HepG2 (cell line): ENCODE measurements around the gene OPALIN. TPM values are rescaled to one million over a fixed set of nuclear protein-coding genes. Genes with fewer than 3 reads are reported as not detected.

Experiments
- ATAC-seq: fragments of 200-7000 bp; cut with Tn5 transposase; 3 replicates; pipeline ENCODE4 v1.9.1; 2020; ENCODE audit warnings: mild to moderate bottlenecking, moderate library complexity
- BruUV-seq: library from RNA; stranded (reverse); fragments of 400-500 nt; replicated peaks from 2 replicates; lab custom pipeline; 2021; lab: Mats Ljungman, UMichigan
- CTCF ChIA-PET: fragments of 300-600 bp; formaldehyde crosslinking; extraction: SDS; loops from one replicate; lab custom pipeline; 2021; ENCODE audit warnings: low total read pairs, inconsistent platforms, low intra/inter-chr PET ratio; lab: Yijun Ruan, JAX
- POLR2A ChIA-PET: fragments of 350-600 bp; sonication (Branson Sonifier 250); formaldehyde crosslinking; loops from one replicate; lab custom pipeline; 2020; ENCODE audit warnings: antibody characterized with exemption, inconsistent platforms; lab: Yijun Ruan, JAX
- DNase-seq: peaks from one replicate; pipeline ENCODE4 v3.0.0-alpha.2; 2015; ENCODE audit warnings: low spot score
- FAIRE-seq: peaks from 3 replicates; lab custom pipeline; 2011; peaks lifted over from hg19 to GRCh38; lab: Jason Lieb, UNC
- H2AFZ ChIP-seq: one replicate; pipeline ENCODE4 v1.6.1; 2011; ENCODE audit warnings: low read length, inconsistent platforms
- H3K27ac ChIP-seq: fragments of 300-600 bp; 3 replicates; pipeline ENCODE4 v1.8.0; 2011; ENCODE audit warnings: mixed run types, mild to moderate bottlenecking, mixed read lengths, low read length, inconsistent platforms; ENCODE audit not compliant: insufficient read depth; ENCODE audit errors: extremely low read length
- H3K27me3 ChIP-seq, 2 experiments: fragments of 200-600 bp in 1 of 2; 2 replicates in 1 of 2; 3 replicates in 1 of 2; pipeline versions ENCODE4 v1.6.0 to v1.8.0; 2011; ENCODE audit warnings: low read length in 2 of 2, mild to moderate bottlenecking in 2 of 2, moderate library complexity in 2 of 2, inconsistent platforms in 1 of 2; ENCODE audit not compliant: insufficient read depth in 2 of 2, control insufficient read depth in 1 of 2
- H3K36me3 ChIP-seq, 2 experiments: fragments of 200-600 bp in 1 of 2; replicated peaks in 1 of 2; 2 replicates in 1 of 2; 3 replicates in 1 of 2; pipeline versions ENCODE4 v1.5.1 to v1.8.0; 2011; ENCODE audit warnings: low read length in 2 of 2, inconsistent platforms in 1 of 2; ENCODE audit not compliant: insufficient read depth in 2 of 2, control insufficient read depth in 1 of 2
- H3K4me1 ChIP-seq: 2 replicates; pipeline ENCODE4 v1.5.1; 2012; ENCODE audit warnings: low read length, inconsistent platforms; ENCODE audit not compliant: insufficient read depth
- H3K4me2 ChIP-seq: 2 replicates; pipeline ENCODE4 v1.6.0; 2011; ENCODE audit warnings: low read depth, low read length, inconsistent platforms
- H3K4me3 ChIP-seq, 3 experiments: fragments of 200-600 bp in 1 of 3; sonication (generic), shearing (Covaris generic) in 1 of 3; replicated peaks in 1 of 3; 2 replicates each; pipeline ENCODE4 v1.5.1; 2011 to 2016; ENCODE audit warnings: low read length in 3 of 3, inconsistent platforms in 2 of 3, low read depth in 2 of 3, mild to moderate bottlenecking in 2 of 3, control low read depth in 1 of 3, mixed read lengths in 1 of 3; ENCODE audit not compliant: insufficient read depth in 1 of 3
- H3K79me2 ChIP-seq: one replicate; pipeline ENCODE4 v1.6.1; 2011; ENCODE audit warnings: low read length, inconsistent platforms; ENCODE audit not compliant: insufficient read depth
- H3K9ac ChIP-seq: 2 replicates; pipeline ENCODE4 v1.6.0; 2011; ENCODE audit warnings: mild to moderate bottlenecking, low read depth, low read length, inconsistent platforms; ENCODE audit not compliant: insufficient read depth
- H3K9me3 ChIP-seq: 2 replicates; pipeline ENCODE4 v1.5.1; 2012; ENCODE audit warnings: mild to moderate bottlenecking, low read length
- H4K20me1 ChIP-seq: 2 replicates; pipeline ENCODE4 v1.6.0; 2011; ENCODE audit warnings: inconsistent platforms, mild to moderate bottlenecking, low read length, moderate library complexity; ENCODE audit not compliant: insufficient read depth
- NKX3-1 ChIP-seq: sonication (generic); formaldehyde crosslinking; IDR thresholded peaks from 2 replicates; pipeline ENCODE4 v1.5.0; 2020; ENCODE audit warnings: missing genetic modification reagents
- TFAP4 ChIP-seq: sonication (generic); IDR thresholded peaks from 2 replicates; pipeline ENCODE4 v1.6.1; 2016; ENCODE audit warnings: low read depth, borderline replicate concordance
- ZBTB33 ChIP-seq: sonication (generic); formaldehyde crosslinking; IDR thresholded peaks from 2 replicates; pipeline ENCODE4 v1.4.0; 2020; ENCODE audit warnings: missing genetic modification reagents
- ZBTB39 ChIP-seq: sonication (generic); formaldehyde crosslinking; IDR thresholded peaks from 2 replicates; pipeline ENCODE4 v1.5.0; 2020; ENCODE audit warnings: missing genetic modification reagents
- ZFP36 ChIP-seq: fragments of 150-350 bp; IDR thresholded peaks from 2 replicates; pipeline ENCODE4 v1.6.1; 2018; ENCODE audit warnings: borderline replicate concordance, low read length, low read depth; ENCODE audit not compliant: partially characterized antibody
- ZNF441 ChIP-seq: sonication (generic); formaldehyde crosslinking; IDR thresholded peaks from 2 replicates; pipeline ENCODE4 v1.7.0; 2021; ENCODE audit warnings: missing genetic modification reagents, borderline replicate concordance
- WGBS: methylation state at CpG from one replicate; pipeline ENCODE4 v1.1.6; 2017; ENCODE audit warnings: low lambda C conversion rate; 5-methylcytosine and 5-hydroxymethylcytosine counted together
- in situ Hi-C: cut with HindIII; loops from 2 replicates; pipeline ENCODE4 v1.10.0; 2017; ENCODE audit warnings: low pct_unique_long_range_greater_than_20kb; ENCODE audit not compliant: extremely low pct_ligation_motif_present
- intact Hi-C: fragments of 100-400 bp; cut with micrococcal nuclease; formaldehyde crosslinking; loops from one replicate; pipeline ENCODE4 v1.10.0; 2022; ENCODE audit not compliant: unreplicated experiment
- polyA plus RNA-seq, 8 experiments: library from polyadenylated mRNA; depleted of rRNA in 3 of 8; stranded (reverse) in 7 of 8; unstranded in 1 of 8; fragments of >200 nt; fragmentation: Illumina TruSeq in 4 of 8; extraction: Trizol in 4 of 8; gene quantifications; 2 replicates each; pipeline versions ENCODE4 v1.2.1 to v1.2.3, GENCODE V29; 2011 to 2016; ENCODE audit warnings: low read depth in 4 of 8, missing spikeins in 1 of 8, mixed read lengths in 1 of 8; ENCODE audit not compliant: insufficient read depth in 1 of 8
- total RNA-seq, 5 experiments: library from RNA; depleted of rRNA; stranded (reverse); fragments of >200 nt; fragmentation: Illumina TruSeq; extraction: Trizol; gene quantifications; 2 replicates each; pipeline ENCODE4 v1.2.3, GENCODE V29; 2016; ENCODE audit warnings: low read depth in 1 of 5
- TF ChIP-seq, protein P1 (sequence below): sonication (generic); formaldehyde crosslinking; IDR thresholded peaks from 2 replicates; pipeline ENCODE4 v1.4.0; 2020; ENCODE audit warnings: mild to moderate bottlenecking, low read depth, missing genetic modification reagents

The OPALIN gene
- total and polyA plus RNA-seq, 2 of the 13 experiments (the other 11 are each of a cell fraction or from before 2014, with no cell fraction given) = not detected

DNA sequence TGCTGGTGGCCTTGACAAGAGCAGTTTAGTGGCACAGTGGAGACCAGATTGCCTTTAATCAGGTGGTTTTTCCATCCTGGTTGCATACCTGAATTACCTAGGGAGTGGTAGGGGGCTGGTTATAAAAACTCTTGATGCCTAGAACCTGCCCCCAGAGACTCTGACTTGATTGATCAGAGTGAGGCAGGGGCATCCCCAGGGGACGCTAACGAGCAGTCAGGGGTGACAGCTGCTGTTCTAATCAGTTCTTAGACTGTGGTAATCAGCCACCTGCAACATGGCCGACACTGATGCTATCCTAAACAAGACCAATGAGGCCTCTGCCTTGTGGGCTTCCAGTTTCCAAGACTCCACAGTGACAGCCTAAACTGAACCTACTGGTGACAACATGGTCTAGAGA, 2.0 kb upstream of the OPALIN start:
- no peaks in the 10 kb centered on the region for H3K79me2 ChIP-seq
- BruUV-seq = no TSS peak
- FAIRE-seq = no peak
- H3K9ac ChIP-seq = no peak overlapping the region
- ChIA-PET CTCF (no interaction called here), POLR2A (no interaction called here)
- no peak for DNase-seq
- in situ Hi-C loops (no loop called here), intact Hi-C loops (no loop called here)
- no peaks in the 10 kb centered on the region for H3K4me1 ChIP-seq
- TF ChIP-seq ZFP36 (no peak), TFAP4 (no peak), NKX3-1 (CRISPR knock-in tag) (no peak), ZNF441 (CRISPR knock-in tag) (no peak), ZBTB33 (no peak), ZBTB39 (CRISPR knock-in tag) (no peak)
- TF ChIP-seq, protein P1, sequence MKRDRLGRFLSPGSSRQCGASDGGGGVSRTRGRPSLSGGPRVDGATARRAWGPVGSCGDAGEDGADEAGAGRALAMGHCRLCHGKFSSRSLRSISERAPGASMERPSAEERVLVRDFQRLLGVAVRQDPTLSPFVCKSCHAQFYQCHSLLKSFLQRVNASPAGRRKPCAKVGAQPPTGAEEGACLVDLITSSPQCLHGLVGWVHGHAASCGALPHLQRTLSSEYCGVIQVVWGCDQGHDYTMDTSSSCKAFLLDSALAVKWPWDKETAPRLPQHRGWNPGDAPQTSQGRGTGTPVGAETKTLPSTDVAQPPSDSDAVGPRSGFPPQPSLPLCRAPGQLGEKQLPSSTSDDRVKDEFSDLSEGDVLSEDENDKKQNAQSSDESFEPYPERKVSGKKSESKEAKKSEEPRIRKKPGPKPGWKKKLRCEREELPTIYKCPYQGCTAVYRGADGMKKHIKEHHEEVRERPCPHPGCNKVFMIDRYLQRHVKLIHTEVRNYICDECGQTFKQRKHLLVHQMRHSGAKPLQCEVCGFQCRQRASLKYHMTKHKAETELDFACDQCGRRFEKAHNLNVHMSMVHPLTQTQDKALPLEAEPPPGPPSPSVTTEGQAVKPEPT (CRISPR knock-in tag) = no peak
- no peak overlapping the region for H2AFZ ChIP-seq
- ATAC-seq = no peak
- H3K4me3 ChIP-seq = no peak overlapping the region
- peaks cover 2 to 24% of the 10 kb centered on the region in 2 experiments; a peak in 3 of 5 replicates for H3K27me3 ChIP-seq
- no peak overlapping the region for H3K27ac ChIP-seq
- no CpG with 5 or more reads among the region's 3 CpGs for WGBS
- H3K4me2 ChIP-seq = no peak overlapping the region
- H4K20me1 ChIP-seq = no peaks in the 10 kb centered on the region
- H3K36me3 ChIP-seq = no peaks in the 10 kb centered on the region
- H3K9me3 ChIP-seq = no peaks in the 10 kb centered on the region
